HEK293 (cell line): ENCODE data around the gene PPARD.

Source experiments
- CTCF ChIP-seq: fragments of 450-650 bp; formaldehyde crosslinking; IDR thresholded peaks from 2 replicates; pipeline ENCODE4 v1.5.1; 2016; ENCODE audit warnings: missing biosample characterization, missing genetic modification characterization
- PBX3 ChIP-seq: sonication (generic); formaldehyde crosslinking; IDR thresholded peaks from 2 replicates; pipeline ENCODE4 v1.8.1; 2022; ENCODE audit warnings: mild to moderate bottlenecking, moderate library complexity, missing genetic modification reagents

- TF ChIP-seq PBX3 (CRISPR knock-in tag) = no peak
- TF ChIP-seq CTCF = no peak
These were observed 69.7 kb downstream of the PPARD start for GRCh38 chr6:35412102-35412501.
